ENCODE data around the gene HMGXB4. TPM values are rescaled to one million over a fixed set of nuclear protein-coding genes. Genes with fewer than 3 reads are reported as not detected.

The HMGXB4 gene
- polyA plus RNA-seq, 1 experiment: 15.1 TPM

GRCh38 chr22:35292786-35293185, 35.5 kb downstream of the HMGXB4 start:
- ChIA-PET CTCF (no interaction called here), POLR2A (no interaction called here)
- Histone ChIP-seq H3K27me3 (ENCODE audit: control insufficient read depth, insufficient read depth, low read length) (no peaks in the 10 kb centered on the region), H3K36me3 (ENCODE audit: control insufficient read depth, insufficient read depth, low read length) (peaks cover 10% of the 10 kb centered on the region), H3K4me3 (ENCODE audit: low read depth, low read length) (no peak overlapping the region)
- DNase-seq (ENCODE audit: low read depth): no peak
- TF ChIP-seq CTCF (IDR thresholded peaks at IDR 0.05; ENCODE audit: insufficient read depth, low read depth, low read length): no peak

GRCh38 chr22:35296051-35296450, 38.8 kb downstream of the HMGXB4 start:
- H3K36me3 ChIP-seq (ENCODE audit: control insufficient read depth, insufficient read depth, low read length): peaks cover 3% of the 10 kb centered on the region; the same call in 1 of the 2 replicates
- CTCF ChIA-PET: no interaction called here
- POLR2A ChIA-PET: no interaction called here

GRCh38 chr22:35299217-35299672, 42.0 kb downstream of the HMGXB4 start:
- no peaks in the 10 kb centered on the region for H3K27me3 ChIP-seq (ENCODE audit: control insufficient read depth, insufficient read depth, low read length)
- ChIA-PET CTCF (interaction anchor here (0.7 kb wide), 1 partner anchor 12 kb away, joined by 4 read pairs; no protein-coding TSS in a partner anchor), POLR2A (interaction anchor here (0.6 to 0.9 kb wide), 2 partner anchors 9 to 1898 kb away, joined by 3 to 4 read pairs; no protein-coding TSS in a partner anchor)
- no peak for TF ChIP-seq CTCF (IDR thresholded peaks at IDR 0.05; ENCODE audit: insufficient read depth, low read depth, low read length)
- H3K36me3 ChIP-seq (ENCODE audit: control insufficient read depth, insufficient read depth, low read length): peaks cover 2% of the 10 kb centered on the region; the same call in 1 of the 2 replicates
- peak overlapping the region; percentile 66 for H3K4me3 ChIP-seq (ENCODE audit: low read depth, low read length)
- no peak for DNase-seq (ENCODE audit: low read depth)

More at GRCh38 chr22:35296051-35296450, 38.8 kb downstream of the HMGXB4 start:
- H3K27me3 ChIP-seq (ENCODE audit: control insufficient read depth, insufficient read depth, low read length): no peaks in the 10 kb centered on the region
- no peak for TF ChIP-seq CTCF (IDR thresholded peaks at IDR 0.05; ENCODE audit: insufficient read depth, low read depth, low read length)
- no peak overlapping the region for H3K4me3 ChIP-seq (ENCODE audit: low read depth, low read length)
- DNase-seq (ENCODE audit: low read depth): no peak

GRCh38 chr22:35299673-35300499, 42.6 kb downstream of the HMGXB4 start, which contains the start of gene TOM1:
Gene TOM1 (plus strand): TSS chr22:35299894. CDS start chr22:35299929, 35 bp downstream.
- ChIA-PET CTCF (no interaction called here), POLR2A (interaction anchor here (0.6 to 0.9 kb wide), 2 partner anchors 10 to 1897 kb away, joined by 3 to 4 read pairs; no protein-coding TSS in a partner anchor)
- TF ChIP-seq CTCF (IDR thresholded peaks at IDR 0.05; ENCODE audit: insufficient read depth, low read depth, low read length): no peak
- Histone ChIP-seq H3K27me3 (ENCODE audit: control insufficient read depth, insufficient read depth, low read length) (no peaks in the 10 kb centered on the region), H3K4me3 (ENCODE audit: low read depth, low read length) (peak within 1 kb of the TSS; percentile 66), H3K36me3 (ENCODE audit: control insufficient read depth, insufficient read depth, low read length) (peaks cover 2% of the 10 kb centered on the region; the same call in 1 of the 2 replicates)
- DNase-seq (ENCODE audit: low read depth): peak; percentile 81

GRCh38 chr22:35301372-35301874, 44.1 kb downstream of the HMGXB4 start:
- no peaks in the 10 kb centered on the region for H3K27me3 ChIP-seq (ENCODE audit: control insufficient read depth, insufficient read depth, low read length)
- TF ChIP-seq CTCF (IDR thresholded peaks at IDR 0.05; ENCODE audit: insufficient read depth, low read depth, low read length): no peak
- peak; percentile 77 for DNase-seq (ENCODE audit: low read depth)
- CTCF ChIA-PET: interaction anchor here (1.1 kb wide), 1 partner anchor 50 kb away, joined by 3 read pairs; no protein-coding TSS in a partner anchor
- H3K4me3 ChIP-seq (ENCODE audit: low read depth, low read length): no peak overlapping the region
- peaks cover 2% of the 10 kb centered on the region; the same call in 1 of the 2 replicates for H3K36me3 ChIP-seq (ENCODE audit: control insufficient read depth, insufficient read depth, low read length)
- POLR2A ChIA-PET: no interaction called here
